Activated T-helper 17 cell treated with anti-CD3 and anti-CD28 coated beads, Interleukin-2, amount 50 U/mL, for 72 hours (primary cell): ENCODE data around the gene FAM199X. TPM values are rescaled to one million over a fixed set of nuclear protein-coding genes. Genes with fewer than 3 reads are reported as not detected.

Experiments
- total RNA-seq, 2 donors: library from RNA; stranded (reverse); gene quantifications; one replicate each; pipeline ENCODE4 v1.2.3, GENCODE V29; 2022

FAM199X gene
- total RNA-seq, 2 donors from 2014 or later = 9.6 TPM

Other genes starting within 250 kb of the FAM199X start
- gene TMSB15B, start 203.8 kb upstream of the FAM199X start, total RNA-seq = 10 to 100 TPM in 1 of 2 donors, 1 to 10 TPM in 1; 9.0 to 11.1 TPM
- gene H2BW1, start 152.7 kb upstream of the FAM199X start, total RNA-seq = not detected
- not detected for gene H2BW2, start 126.5 kb upstream of the FAM199X start, total RNA-seq
- 1 to 10 TPM; 5.1 to 5.4 TPM for gene TMSB15C, start 90.2 kb upstream of the FAM199X start, total RNA-seq
- gene ZCCHC18, start 53.9 kb upstream of the FAM199X start, total RNA-seq = 1 to 10 TPM; 1.6 to 2.0 TPM
- gene SLC25A53, start 9.4 kb upstream of the FAM199X start, total RNA-seq = 1 to 10 TPM; 6.1 to 8.7 TPM
- gene ESX1, start 88.5 kb downstream of the FAM199X start, total RNA-seq = not detected